SW 1271 (cell line): ENCODE results near the gene TRIM38.
"Not testable (repeated sequence)": the region's sequence is repeated elsewhere in the genome, so short reads cannot be mapped to it uniquely, and the experiment has no call there.

ENCODE experiments used
- DNase-seq, 2 experiments: peaks; one replicate each; lab custom pipeline; 2025; lab: John Stamatoyannopoulos, UW

The TRIM38 gene

DNA sequence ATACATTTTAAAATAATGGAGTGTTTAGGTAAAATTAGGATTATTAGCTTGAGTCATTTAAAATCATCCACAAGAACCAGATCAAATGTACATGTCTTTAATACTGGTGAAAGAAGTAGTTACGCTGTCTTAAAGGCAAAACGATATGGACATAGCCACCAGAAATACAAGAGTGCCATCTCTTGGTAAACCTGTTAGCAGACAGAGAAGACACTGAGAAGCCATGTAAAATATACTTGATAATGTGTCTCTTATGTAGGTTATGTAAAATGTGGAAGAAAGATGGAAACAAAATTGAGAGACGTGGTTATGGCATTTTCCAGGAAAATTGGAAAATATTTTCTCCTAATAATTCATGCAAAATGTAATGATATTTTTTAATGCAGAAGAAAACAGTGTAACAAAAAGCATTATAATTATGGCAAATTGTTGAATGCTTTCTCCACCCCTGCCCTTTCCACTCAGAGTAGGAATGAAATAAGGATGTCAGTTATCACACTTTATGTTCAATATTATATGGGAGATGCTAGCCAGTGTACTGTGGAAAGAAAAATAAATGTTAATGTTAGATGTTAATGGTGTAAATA, 19.9 kb upstream of the TRIM38 start:
- peak in 1 of 2 experiments; percentile 45 for DNase-seq

DNA sequence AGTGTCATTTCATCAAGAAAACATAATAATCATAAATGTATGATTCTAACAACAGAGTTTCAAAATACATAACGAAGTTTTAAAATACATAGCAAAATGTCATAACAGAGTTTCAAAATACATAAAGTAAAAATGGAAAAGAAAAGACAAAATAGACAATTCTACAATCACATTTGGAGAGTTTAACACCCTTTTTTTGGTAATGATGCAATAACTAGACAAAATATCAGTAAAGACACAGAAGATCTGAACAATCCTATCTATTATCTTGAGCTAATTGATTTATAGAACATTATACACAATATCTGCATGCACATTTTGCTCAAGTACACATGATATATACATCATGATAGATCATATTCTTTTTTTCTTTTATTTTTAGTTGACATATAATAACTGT, 18.7 kb upstream of the TRIM38 start:
- DNase-seq, result no peak

DNA sequence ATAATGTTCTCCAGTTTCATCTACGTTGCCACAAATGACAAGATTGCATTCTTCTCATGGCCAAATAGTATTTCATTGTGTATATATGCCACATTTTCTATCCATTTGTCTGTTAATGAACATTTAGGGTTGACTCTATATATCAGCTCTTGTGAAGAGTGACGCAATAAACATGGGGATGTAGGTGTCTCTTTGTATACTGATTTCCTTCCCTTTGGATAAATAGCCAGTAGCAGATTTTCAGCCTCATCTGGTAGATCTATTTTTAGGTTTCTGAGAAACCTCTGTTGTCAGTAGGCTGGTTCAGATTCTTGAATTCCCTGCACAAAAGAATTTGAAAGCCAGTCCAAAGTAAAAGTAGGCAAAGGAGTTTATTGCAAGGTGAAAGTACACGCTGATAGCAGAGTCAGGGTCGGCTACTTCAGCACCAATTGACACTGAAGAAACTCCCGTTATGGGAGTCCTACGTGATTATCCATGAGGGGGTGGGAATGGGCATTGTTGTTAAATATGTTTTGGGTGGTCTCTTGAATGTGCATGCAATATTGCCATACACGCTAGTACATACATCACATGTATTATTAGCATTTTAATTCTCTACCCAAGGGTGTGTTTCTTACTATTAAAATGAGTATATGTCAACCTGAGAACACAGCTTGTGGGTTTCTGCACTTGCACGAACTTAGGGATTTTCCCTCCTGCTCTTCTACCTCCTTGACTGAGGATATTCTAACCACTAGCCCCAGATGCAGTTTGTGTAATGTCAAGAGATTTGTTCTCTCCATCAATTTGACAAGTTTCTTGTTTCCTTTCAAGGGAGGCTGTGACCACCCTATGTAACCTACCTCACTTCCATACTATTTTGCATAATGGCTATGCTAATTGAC, 17.7 kb upstream of the TRIM38 start:
- DNase-seq, result no peak

DNA sequence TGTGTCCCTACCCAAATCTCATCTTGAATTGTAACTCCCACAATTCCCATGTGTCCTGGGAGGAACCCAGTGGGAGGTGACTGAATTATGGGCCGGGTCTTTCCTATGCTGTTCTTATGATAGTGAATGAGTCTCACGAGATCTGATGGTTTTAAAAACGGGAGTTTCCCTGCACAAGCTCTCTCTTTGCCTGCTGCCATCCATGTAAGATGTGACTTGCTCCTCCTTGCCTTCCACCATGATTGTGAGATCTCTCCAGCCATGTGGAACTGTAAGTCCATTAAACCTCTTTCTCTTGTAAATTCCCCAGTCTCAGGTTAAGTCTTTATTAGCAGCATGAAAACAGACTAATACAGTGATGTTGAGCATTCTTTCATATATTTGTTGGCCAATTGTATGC, 16.9 kb upstream of the TRIM38 start:
- not testable (repeated sequence) for DNase-seq

DNA sequence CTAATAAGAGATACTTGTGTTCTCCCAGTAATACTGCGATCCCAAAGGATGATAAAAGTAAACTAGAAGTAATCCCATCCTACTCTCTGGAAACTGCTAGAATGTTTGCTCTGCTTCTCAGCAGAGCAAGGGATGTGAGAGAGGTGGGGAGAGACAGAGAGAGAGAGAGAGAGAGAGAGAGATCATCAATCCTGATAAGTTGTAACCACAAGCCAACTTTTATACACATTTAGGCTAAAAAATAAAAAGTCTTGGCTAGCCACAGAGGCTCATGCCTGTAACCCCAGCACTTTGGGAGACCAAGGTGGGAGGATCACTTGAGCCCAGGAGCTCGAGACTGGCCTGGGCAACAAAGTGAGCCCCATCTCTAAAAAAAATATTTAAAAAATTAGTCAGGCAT, 16.0 kb upstream of the TRIM38 start:
- DNase-seq, result no peak

DNA sequence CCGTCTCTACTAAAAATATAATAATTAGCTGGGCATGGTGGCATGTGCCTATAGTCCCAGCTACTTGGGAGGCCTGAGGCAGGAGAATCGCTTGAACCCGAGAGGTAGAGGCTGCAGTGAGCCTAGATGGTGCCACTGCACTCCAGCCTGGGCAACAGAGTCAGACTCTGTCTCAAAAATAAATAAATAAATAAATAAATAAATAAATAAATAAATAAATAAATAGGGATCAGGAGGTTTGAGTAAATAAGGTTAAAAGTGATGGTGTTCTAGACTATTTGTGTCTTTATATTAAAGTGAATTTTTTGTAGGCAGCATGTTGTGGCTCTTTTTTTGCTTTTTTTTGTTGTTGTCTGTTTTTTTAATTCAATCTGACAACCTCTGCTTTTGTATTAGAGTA, 15.1 kb upstream of the TRIM38 start:
- not testable (repeated sequence) for DNase-seq

DNA sequence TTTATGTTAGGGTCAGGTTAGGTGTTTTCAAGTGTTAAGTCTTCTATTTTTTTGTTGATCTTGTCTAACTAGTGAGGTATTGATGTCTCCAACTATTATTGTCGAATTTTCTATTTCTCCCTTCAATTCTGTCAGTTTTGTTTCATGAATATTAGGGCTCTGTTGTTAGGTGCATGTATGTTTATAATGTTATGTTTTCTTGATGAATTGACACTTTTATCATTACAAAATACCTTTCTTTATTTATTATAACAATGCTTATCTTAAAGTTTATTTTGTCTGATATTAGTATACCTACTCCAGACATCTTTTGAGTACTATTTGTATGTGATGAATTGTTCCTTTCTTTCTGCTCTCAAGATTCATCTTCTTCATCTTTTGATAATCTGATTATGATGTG, 12.9 kb upstream of the TRIM38 start:
- no peak for DNase-seq

DNA sequence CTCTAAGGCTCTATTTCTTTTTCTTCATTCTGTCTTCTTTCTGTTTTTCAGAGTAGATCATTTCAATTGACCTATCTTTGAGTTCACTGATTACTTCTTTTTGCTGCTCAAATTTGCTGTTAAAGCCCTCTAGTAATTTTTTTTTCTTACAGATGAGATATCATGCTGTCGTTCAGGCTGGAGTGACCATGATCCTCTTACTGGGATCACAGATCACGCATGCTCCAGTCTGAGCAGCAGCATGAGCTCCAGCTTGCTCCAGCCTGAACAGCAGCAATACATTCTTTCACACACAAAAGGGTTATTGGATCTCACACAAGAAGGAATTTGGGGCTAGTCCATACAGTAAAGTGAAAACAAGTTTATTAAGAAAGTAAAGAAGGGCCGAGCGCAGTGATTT, 12.3 kb upstream of the TRIM38 start:
- DNase-seq, result no peak

DNA sequence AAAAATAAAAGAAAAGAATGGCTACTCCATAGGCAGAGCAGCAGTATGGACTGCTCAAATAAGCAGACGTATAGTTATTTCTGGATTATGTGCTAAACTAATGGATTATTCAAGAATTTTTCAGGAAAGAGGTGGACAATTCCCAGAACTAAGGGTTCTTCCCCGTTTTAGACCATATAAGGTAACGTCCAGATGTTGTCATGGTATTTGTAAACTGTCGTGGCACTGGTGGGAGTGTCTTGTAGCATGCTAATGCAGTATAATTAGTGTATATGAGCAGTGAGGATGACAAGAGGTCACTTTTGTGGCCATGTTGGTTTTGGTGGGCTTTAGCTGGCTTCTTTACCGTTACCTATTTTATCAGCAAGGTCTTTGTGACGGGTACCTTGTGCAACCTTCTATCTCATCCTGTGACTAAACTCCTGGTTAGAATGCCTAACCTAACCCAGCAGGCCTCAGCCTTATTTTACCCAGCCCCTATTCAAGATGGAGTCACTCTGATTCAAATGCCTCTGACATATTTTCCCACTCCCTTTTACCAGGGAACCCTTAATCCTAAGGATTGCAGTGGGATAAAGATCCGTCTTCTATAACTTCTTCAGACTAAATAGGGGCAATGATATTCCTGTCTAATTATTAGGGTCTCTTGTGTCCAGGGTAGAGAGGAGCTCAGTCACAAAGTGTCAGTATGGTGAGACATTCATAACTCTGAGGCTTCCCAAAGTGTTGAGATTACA, 11.1 kb upstream of the TRIM38 start:
- DNase-seq, result no peak

DNA sequence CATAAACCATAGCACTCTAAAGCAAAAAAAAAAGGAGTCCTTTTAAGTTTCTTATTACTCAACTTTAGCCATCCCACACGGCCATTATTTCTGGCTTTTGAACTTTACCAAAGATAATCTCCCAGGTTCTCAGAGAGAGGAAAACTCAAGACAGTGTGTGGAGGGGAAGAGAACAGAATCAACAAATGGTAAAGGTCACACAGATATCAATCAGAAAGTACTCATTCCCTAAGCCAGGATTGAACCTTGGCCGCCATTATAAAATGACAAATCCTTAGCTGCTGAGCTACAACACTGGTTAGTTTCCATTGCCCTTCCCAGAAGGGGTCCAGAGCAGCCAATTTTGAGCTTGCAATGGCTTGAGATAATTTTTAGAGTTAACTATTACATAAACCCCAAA, 10.1 kb upstream of the TRIM38 start:
- DNase-seq, result no peak

DNA sequence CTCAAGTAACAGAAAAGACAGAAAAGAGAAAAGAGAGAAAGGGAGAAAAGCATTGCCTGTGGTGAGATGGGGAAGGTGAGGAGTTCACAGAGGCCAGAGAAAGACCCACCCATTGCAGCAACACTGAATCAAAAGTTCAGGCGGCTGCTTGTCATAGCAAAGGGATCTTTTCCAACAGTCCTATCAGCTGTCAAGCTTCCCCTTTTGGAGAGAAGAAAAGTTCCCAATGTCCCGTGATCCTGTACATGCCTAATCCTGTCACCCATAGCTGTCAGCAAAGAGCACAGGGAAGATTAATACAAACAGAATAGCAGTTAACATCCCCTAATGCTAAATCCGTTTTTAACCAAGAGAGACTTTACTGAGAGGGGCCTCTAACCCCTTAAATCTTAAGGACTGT, 8.9 kb upstream of the TRIM38 start:
- no peak for DNase-seq

DNA sequence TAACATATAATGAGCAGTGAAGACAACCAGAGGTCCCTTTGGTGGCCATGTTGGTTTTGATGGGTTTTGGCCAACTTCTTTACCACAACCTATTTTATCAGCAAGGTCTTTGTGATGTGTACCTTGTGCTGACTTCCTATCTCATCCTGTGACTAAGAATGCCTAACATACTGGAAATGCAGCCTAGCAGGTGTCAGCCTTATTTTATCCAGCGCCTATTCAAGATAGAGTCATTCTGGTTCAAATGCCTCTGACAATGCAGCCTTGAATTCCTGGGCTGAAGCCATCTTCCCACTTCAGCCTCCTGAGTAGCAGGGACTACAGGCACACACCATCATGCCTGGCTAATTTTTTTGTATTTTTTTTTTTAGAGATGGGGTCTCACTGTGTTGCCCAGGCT, 7.8 kb upstream of the TRIM38 start:
- DNase-seq, result no peak

DNA sequence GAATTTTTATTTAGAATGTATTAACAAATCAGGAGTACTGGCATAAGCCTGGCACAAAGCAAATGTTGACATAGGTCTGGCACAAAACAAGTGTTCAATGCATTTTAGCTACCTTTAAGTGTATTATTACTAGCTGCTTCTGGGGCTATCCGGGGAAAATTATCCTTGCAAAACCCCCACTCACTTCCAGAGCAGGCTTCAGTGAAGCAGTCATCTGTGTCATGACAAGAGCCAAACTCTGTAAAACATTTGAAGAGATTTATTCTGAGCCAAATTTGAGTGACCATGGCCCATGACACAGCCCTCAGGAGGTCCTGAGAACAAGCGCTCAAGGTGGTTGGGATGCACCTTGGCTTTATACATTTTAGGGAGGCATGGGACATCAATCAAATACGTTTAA, 6.4 kb upstream of the TRIM38 start:
- no peak for DNase-seq

DNA sequence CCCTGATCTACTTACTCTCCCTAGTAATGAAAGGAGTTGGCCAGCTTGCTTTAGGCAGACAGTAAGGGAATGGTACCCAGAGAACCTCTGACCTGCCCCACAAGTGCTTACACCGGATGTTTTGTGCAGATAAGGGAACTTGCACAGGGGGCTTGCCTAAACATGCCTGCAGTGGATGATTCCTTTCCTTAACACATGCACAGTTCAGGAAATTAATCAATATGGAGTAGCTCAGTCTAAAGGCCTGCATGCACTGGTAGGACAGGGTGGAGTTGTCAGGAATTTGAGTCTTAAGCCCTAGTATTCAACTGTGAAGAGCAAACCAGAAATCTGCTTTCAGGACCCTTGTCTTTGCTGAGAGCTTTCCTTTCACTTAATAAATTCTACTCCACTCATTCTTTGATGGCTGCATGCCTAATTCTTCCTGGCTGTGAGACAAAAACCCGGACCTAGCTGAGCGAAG, 3.9 kb upstream of the TRIM38 start:
- DNase-seq, result no peak

DNA sequence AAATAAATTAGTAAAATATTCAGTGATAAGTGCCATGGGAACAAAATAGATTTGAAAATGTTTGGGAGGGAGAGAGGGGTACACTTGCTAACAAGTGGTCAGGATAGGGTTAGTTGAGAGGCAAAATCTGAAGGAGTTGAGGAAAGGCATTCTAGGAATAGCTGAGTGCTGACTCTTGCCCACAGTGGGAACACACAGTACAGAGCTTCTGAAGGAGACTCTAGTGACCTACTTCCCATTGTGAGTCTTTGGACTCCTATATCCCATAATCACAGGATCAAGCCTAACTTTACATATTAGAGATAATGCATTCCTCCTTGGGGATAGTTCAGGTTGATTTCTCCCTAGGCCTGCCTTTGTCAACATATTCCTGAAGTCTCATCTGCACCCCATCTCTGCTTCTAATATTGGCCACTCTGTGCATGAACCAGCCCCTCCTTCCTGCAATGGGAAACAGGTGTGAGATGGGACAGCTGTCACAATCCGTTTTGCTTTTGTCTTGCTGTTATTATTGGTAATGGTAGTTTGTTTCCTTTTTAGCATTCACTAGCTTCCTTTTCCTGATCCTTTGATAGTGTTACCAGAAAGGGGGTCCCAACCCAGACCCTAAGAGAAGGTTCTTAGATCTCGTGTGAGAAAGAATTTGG, 2.6 kb upstream of the TRIM38 start:
- DNase-seq, result no peak

DNA sequence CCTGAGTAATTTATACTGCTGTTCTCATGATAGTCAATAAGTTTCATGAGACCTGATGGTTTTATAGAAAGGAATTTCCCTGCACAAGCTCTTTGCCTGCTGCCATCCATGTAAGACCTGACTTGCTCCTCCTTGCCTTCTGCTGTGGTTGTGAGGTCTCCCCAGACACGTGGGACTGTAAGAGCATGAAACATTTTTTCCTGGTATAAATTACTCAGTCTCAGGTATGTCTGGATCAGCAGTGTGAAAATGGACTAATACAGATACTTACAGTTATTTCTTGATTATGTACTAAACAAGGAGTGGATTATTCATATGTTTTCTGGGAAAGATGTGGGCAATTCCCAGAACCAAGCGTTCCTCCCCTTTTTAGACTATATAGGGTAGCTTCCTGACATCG, 1.9 kb upstream of the TRIM38 start:
- DNase-seq, result no peak

DNA sequence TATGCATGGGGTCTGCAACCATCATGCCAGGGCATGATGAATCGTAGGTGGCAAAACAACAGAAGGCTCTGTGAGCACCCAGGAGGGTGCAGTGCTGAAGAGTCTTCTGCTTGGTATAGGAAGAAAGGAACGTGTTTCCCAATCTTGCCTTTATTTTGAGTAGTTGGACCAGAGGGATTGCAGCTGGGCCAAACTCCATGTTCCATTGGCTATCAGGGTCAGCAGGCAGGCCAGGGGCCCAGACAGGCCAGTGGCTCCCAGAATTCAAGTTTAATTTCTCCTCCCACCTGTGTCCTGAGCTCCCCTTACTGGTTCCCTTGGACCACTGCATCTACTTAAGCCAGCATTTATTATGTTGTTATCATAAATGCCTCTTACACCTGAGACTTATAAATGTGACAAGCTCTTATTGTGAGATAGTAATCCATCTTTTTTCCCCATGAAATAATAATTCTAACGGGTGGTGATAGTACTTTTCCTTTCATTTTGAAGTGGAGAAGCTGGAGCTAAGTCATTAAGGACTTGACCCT, 918 bp upstream of the TRIM38 start:
- peak; percentile 17 to 24 for DNase-seq

DNA sequence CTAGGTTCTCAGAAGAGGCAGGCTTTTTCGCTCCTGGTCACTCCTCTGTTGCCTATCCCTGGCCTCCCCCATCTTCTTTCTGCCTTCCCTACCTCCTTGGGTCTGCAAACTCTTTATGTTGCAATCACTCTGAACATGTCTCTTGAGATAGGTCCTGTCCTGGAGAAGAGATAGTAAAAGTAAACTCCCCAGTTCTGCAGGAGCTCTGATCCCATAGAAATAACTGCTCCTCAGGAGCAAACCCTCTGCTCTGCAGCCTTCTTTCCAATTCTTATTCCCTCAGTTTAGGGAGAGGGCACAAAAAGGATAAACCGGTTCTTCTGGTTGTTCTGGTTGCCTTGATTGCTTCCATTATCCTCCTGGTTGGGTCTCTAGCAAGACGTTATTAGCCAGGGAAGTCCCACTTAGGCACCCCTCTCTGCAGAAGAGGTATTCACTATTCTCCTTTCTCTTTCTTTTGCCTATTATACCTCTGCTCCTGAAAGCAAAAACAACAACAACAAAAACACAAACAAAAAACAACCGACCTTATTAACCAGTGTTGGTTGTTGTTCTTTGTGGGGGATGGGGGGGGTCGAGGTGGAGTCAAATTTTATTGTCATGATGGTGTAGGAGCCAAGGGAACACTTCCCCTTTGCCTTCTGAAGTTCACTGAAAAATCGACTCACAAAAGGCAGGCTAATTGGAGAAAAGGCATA, 973 bp downstream of the TRIM38 start:
- no peak for DNase-seq

DNA sequence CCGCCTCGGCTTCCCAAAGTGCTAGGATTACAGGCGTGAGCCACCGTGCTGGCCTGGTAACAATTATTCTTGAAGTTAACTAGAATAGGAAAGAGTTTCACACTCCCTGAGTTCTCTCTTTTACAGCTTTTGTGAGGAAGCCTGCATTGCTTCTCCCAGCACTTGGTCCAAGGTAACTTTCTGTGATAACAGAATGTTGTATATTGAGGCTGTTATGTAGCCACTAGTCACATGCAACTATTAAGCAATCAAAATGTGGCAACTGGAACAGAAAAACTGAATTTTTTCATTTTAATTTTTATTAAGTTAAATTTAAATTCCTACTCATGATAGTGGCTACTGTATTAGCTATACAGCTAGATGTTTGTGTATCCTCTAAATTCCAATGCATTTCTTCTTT, 2.5 kb downstream of the TRIM38 start:
- DNase-seq, result no peak

DNA sequence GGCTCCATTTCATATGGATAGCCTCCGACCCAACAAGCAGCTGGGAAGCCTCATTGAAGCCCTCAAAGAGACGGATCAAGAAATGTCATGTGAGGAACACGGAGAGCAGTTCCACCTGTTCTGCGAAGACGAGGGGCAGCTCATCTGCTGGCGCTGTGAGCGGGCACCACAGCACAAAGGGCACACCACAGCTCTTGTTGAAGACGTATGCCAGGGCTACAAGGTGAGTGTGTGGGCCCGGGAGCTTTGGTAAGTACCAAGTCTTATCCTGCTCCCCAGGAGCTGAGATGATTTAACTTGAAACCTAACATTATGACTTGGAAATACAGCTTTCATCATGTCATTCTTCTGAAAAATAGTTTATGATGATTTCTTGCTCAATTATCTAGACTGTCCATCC, 4.1 kb downstream of the TRIM38 start:
- no peak for DNase-seq

DNA sequence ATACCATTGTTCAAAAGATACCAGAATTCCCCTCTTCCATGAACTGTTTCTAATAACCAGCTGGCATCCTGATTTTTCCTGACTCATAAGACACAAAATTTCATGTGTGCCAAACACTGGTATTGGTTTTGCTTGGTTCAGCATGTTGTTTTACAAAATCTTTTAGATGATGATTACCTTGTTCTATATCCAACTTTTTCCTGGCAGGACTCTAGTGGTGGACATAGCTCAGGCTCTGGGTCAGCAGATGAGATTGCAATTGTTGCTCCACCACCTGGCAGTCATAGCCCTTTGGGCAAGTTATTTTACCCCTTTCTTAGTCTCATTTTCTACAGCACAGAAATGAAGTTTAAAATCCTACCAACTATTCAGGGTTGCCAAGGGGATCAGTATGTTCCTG, 6.2 kb downstream of the TRIM38 start:
- no peak for DNase-seq
